Ovary (tissue), 3 donors: Measurements from ENCODE around the gene PTPRG.

ENCODE experiments used
- CTCF ChIP-seq, 3 donors: fragments of 450-650 bp in 2 of 3; fragments of 200-600 bp in 1 of 3; IDR thresholded peaks; one replicate each; pipeline versions ENCODE4 v1.5.1 to v1.8.0; 2016 to 2022; ENCODE audit warnings: antibody characterized with exemption in 3 of 3, mild to moderate bottlenecking in 1 of 3
- EP300 ChIP-seq: sonication (generic); formaldehyde crosslinking; IDR thresholded peaks from one replicate; pipeline ENCODE4 v1.6.1; 2017; ENCODE audit warnings: antibody characterized with exemption
- POLR2A ChIP-seq: fragments of 450-650 bp; IDR thresholded peaks from one replicate; pipeline ENCODE4 v1.6.1; 2017; ENCODE audit warnings: antibody characterized with exemption, mild to moderate bottlenecking, moderate library complexity
- donor health status: DM: no; HTN: no; CAD: no.

- TF ChIP-seq CTCF (IDR thresholded peaks at IDR 0.05), result no peak
- TF ChIP-seq POLR2A, result no peak
- TF ChIP-seq EP300, result no peak
These were observed 163.4 kb downstream of the PTPRG start for GRCh38 chr3:61724801-61725200.
